Upper lobe of left lung (tissue), 6 donors: ENCODE results near the gene PPP1R12B. TPM values are rescaled to one million over a fixed set of nuclear protein-coding genes. Genes with fewer than 3 reads are reported as not detected.

Experiments used
- ATAC-seq, 2 donors: fragments of 200-7000 bp; cut with Tn5 transposase; one replicate each; pipeline ENCODE4 v1.9.1; 2022; ENCODE audit warnings: mild to moderate bottlenecking in 2 of 2, moderate library complexity in 2 of 2; ENCODE audit not compliant: low FRiP score in 2 of 2
- DNase-seq, 2 donors: peaks; one replicate each; pipeline ENCODE4 v3.0.0-alpha.2; 2019 to 2020
- H3K27ac ChIP-seq, 4 donors: fragments of 200-600 bp; sonication (generic); one replicate each; pipeline ENCODE4 v1.5.1; 2016 to 2019
- H3K27me3 ChIP-seq, 4 donors: fragments of 200-600 bp; sonication (generic); one replicate each; pipeline ENCODE4 v1.5.1; 2017 to 2019
- H3K36me3 ChIP-seq, 4 donors: fragments of 200-600 bp; sonication (generic); one replicate each; pipeline ENCODE4 v1.5.1; 2016 to 2019
- H3K4me1 ChIP-seq, 4 donors: fragments of 200-600 bp; sonication (generic); one replicate each; pipeline ENCODE4 v1.5.1; 2018 to 2019
- H3K4me3 ChIP-seq, 4 donors: fragments of 200-600 bp; sonication (generic); one replicate each; pipeline ENCODE4 v1.5.1; 2017 to 2019; ENCODE audit warnings: mild to moderate bottlenecking in 2 of 4, moderate library complexity in 1 of 4
- H3K9me3 ChIP-seq, 4 donors: fragments of 200-600 bp; sonication (generic); one replicate each; pipeline ENCODE4 v1.5.1; 2018 to 2019
- CTCF ChIP-seq, 6 experiments: fragments of 450-650 bp in 4 of 6; fragments of 200-600 bp in 2 of 6; sonication (generic) in 2 of 6; IDR thresholded peaks; one replicate each; pipeline ENCODE4 v1.5.1; 2016 to 2019; ENCODE audit warnings: antibody characterized with exemption in 6 of 6
- EP300 ChIP-seq, 4 donors: sonication (generic); formaldehyde crosslinking; IDR thresholded peaks; one replicate each; pipeline ENCODE4 v1.5.1; 2017; ENCODE audit warnings: antibody characterized with exemption in 4 of 4, control low read depth in 2 of 4
- POLR2A ChIP-seq, 4 donors: fragments of 450-650 bp; IDR thresholded peaks; one replicate each; pipeline ENCODE4 v1.5.1; 2016 to 2017; ENCODE audit warnings: antibody characterized with exemption in 4 of 4, mild to moderate bottlenecking in 2 of 4
- POLR2AphosphoS5 ChIP-seq, 2 donors: sonication (generic); formaldehyde crosslinking; IDR thresholded peaks; one replicate each; pipeline ENCODE4 v1.5.1; 2017; ENCODE audit warnings: antibody characterized with exemption in 2 of 2
- WGBS, 2 donors: methylation state at CpG; one replicate each; pipeline ENCODE4 v1.1.5; 2017 to 2018; 5-methylcytosine and 5-hydroxymethylcytosine counted together
- total RNA-seq, 6 donors: library from RNA; depleted of rRNA in 4 of 6; stranded (reverse); fragments of >200 nt in 4 of 6; gene quantifications; one replicate each; pipeline versions ENCODE4 v1.1.0 to v1.2.1, GENCODE V29; 2016 to 2021
- donor health status: DM: no; HTN: no; CAD: no; lungs with moderate emphysema.
- donor health status: DM: no; HTN: yes; CAD: no; lungs with severe emphysema.

The PPP1R12B gene
- total RNA-seq, 6 donors from 2014 or later = 27.6 to 120 (median 40.5) TPM

GRCh38 chr1:202564958-202565495 is 216.5 kb downstream of the PPP1R12B start:
- no peak for DNase-seq
- H3K27ac ChIP-seq = peak overlapping the region in 2 of 4 donors; percentile 1 to 13
- TF ChIP-seq POLR2AphosphoS5 (IDR thresholded peaks at IDR 0.05) = no peak
- no peak for TF ChIP-seq POLR2A (IDR thresholded peaks at IDR 0.05)
- no peak for TF ChIP-seq CTCF (IDR thresholded peaks at IDR 0.05)
- no peak for TF ChIP-seq EP300 (IDR thresholded peaks at IDR 0.05)
- no peaks in the 10 kb centered on the region for H3K9me3 ChIP-seq
- H3K4me1 ChIP-seq = peaks cover 0 to 5% (median 0%) of the 10 kb centered on the region in 4 donors
- ATAC-seq = no peak
- H3K36me3 ChIP-seq = peaks cover 0 to 28% (median 16%) of the 10 kb centered on the region in 4 donors
- no peaks in the 10 kb centered on the region for H3K27me3 ChIP-seq
- WGBS, 2 donors = 92 to 93% methylated on average over 2 of the region's 2 CpGs
- H3K4me3 ChIP-seq = no peak overlapping the region

- H3K27ac ChIP-seq = peak overlapping the region in 2 of 4 donors; percentile 1 to 13
- TF ChIP-seq POLR2A (IDR thresholded peaks at IDR 0.05) = no peak
- TF ChIP-seq POLR2AphosphoS5 (IDR thresholded peaks at IDR 0.05) = no peak
- TF ChIP-seq CTCF (IDR thresholded peaks at IDR 0.05) = no peak
- no peak for TF ChIP-seq EP300 (IDR thresholded peaks at IDR 0.05)
- ATAC-seq = no peak
- 74 to 90% methylated on average over 2 of the region's 2 CpGs for WGBS, 2 donors
- no peaks in the 10 kb centered on the region for H3K27me3 ChIP-seq
- H3K4me3 ChIP-seq = no peak overlapping the region
- no peak for DNase-seq
- peaks cover 0 to 29% (median 16%) of the 10 kb centered on the region in 4 donors for H3K36me3 ChIP-seq
- H3K4me1 ChIP-seq = peaks cover 0 to 5% (median 0%) of the 10 kb centered on the region in 4 donors
- H3K9me3 ChIP-seq = no peaks in the 10 kb centered on the region
Observed at GRCh38 chr1:202565890-202566602, 217.5 kb downstream of the PPP1R12B start.

GRCh38 chr1:202567738-202568137 is 219.2 kb downstream of the PPP1R12B start:
- no peaks in the 10 kb centered on the region for H3K9me3 ChIP-seq
- DNase-seq (no peak), ATAC-seq (no peak)
- no peak for TF ChIP-seq POLR2A (IDR thresholded peaks at IDR 0.05)
- no peak for TF ChIP-seq CTCF (IDR thresholded peaks at IDR 0.05)
- TF ChIP-seq POLR2AphosphoS5 (IDR thresholded peaks at IDR 0.05) = no peak
- no peak for TF ChIP-seq EP300 (IDR thresholded peaks at IDR 0.05)
- 72 to 85% methylated on average over 4 of the region's 4 CpGs for WGBS, 2 donors
- H3K27ac ChIP-seq = peak overlapping the region in 2 of 4 donors; percentile 45 to 54
- H3K36me3 ChIP-seq = peaks cover 0 to 39% (median 14%) of the 10 kb centered on the region in 4 donors
- H3K4me3 ChIP-seq = no peak overlapping the region
- peaks cover 0 to 5% (median 0%) of the 10 kb centered on the region in 4 donors for H3K4me1 ChIP-seq
- no peaks in the 10 kb centered on the region for H3K27me3 ChIP-seq

- 64 to 84% methylated on average over 2 of the region's 2 CpGs for WGBS, 2 donors
- peaks cover 0 to 5% (median 0%) of the 10 kb centered on the region in 4 donors for H3K4me1 ChIP-seq
- H3K9me3 ChIP-seq = no peaks in the 10 kb centered on the region
- no peak overlapping the region for H3K4me3 ChIP-seq
- peak overlapping the region in 2 of 4 donors; percentile 3 to 45 for H3K27ac ChIP-seq
- peaks cover 0 to 37% (median 12%) of the 10 kb centered on the region in 4 donors for H3K36me3 ChIP-seq
- ATAC-seq = peak in 1 of 2 donors; percentile 13
- H3K27me3 ChIP-seq = no peaks in the 10 kb centered on the region
- no peak for DNase-seq
- TF ChIP-seq POLR2A (IDR thresholded peaks at IDR 0.05) = no peak
- no peak for TF ChIP-seq POLR2AphosphoS5 (IDR thresholded peaks at IDR 0.05)
- no peak for TF ChIP-seq EP300 (IDR thresholded peaks at IDR 0.05)
- TF ChIP-seq CTCF (IDR thresholded peaks at IDR 0.05) = no peak
Observed at GRCh38 chr1:202568410-202568809, 219.9 kb downstream of the PPP1R12B start.
